ENCODE measurements around the gene NPIPB2. TPM values are rescaled to one million over a fixed set of nuclear protein-coding genes. Genes with fewer than 3 reads are reported as not detected.

Gene NPIPB2
- total and polyA plus RNA-seq, 2 donors = 1.6 to 19.4 TPM

- no peaks in the 10 kb centered on the region for H3K27me3 ChIP-seq (ENCODE audit: control insufficient read depth in 2 of 2, insufficient read depth in 1 of 2, low read length in 1 of 2)
- no peaks in the 10 kb centered on the region for H3K9me3 ChIP-seq (ENCODE audit: control insufficient read depth in 2 of 2, insufficient read depth in 1 of 2, low read length in 1 of 2)
- no peak overlapping the region for H3K4me3 ChIP-seq (ENCODE audit: low read length in 2 of 2)
- H3K36me3 ChIP-seq (ENCODE audit: control insufficient read depth in 2 of 2, insufficient read depth in 2 of 2, low read length in 1 of 2) = peaks cover 25 to 45% of the 10 kb centered on the region in 2 donors
- 73% methylated on average over 4 of the region's 4 CpGs for WGBS
- no peaks in the 10 kb centered on the region for H3K4me1 ChIP-seq (ENCODE audit: control insufficient read depth in 2 of 2, insufficient read depth in 2 of 2, low read length in 2 of 2)
- no peak overlapping the region for H3K27ac ChIP-seq (ENCODE audit: low read depth in 1 of 2, low read length in 1 of 2)
- no peak for DNase-seq (ENCODE audit: low read depth in 6 of 9, low spot score in 9 of 9)
Observed at GRCh38 chr16:11892761-11893160, 49.1 kb downstream of the NPIPB2 start.

- DNase-seq (ENCODE audit: low read depth in 6 of 9, low spot score in 9 of 9) = no peak
- Histone ChIP-seq H3K4me3 (ENCODE audit: low read length in 2 of 2) (no peak overlapping the region), H3K27ac (ENCODE audit: low read depth in 1 of 2, low read length in 1 of 2) (no peak overlapping the region), H3K4me1 (ENCODE audit: control insufficient read depth in 2 of 2, insufficient read depth in 2 of 2, low read length in 2 of 2) (no peaks in the 10 kb centered on the region), H3K9me3 (ENCODE audit: control insufficient read depth in 2 of 2, insufficient read depth in 1 of 2, low read length in 1 of 2) (no peaks in the 10 kb centered on the region), H3K27me3 (ENCODE audit: control insufficient read depth in 2 of 2, insufficient read depth in 1 of 2, low read length in 1 of 2) (no peaks in the 10 kb centered on the region), H3K36me3 (ENCODE audit: control insufficient read depth in 2 of 2, insufficient read depth in 2 of 2, low read length in 1 of 2) (peaks cover 29 to 54% of the 10 kb centered on the region in 2 donors)
- 88% methylated on average over 5 of the region's 5 CpGs for WGBS
Observed at GRCh38 chr16:11890231-11890965, 51.4 kb downstream of the NPIPB2 start.

GRCh38 chr16:11886881-11887280, 55.0 kb downstream of the NPIPB2 start:
- Histone ChIP-seq H3K9me3 (ENCODE audit: control insufficient read depth in 2 of 2, insufficient read depth in 1 of 2, low read length in 1 of 2) (no peaks in the 10 kb centered on the region), H3K4me3 (ENCODE audit: low read length in 2 of 2) (no peak overlapping the region), H3K4me1 (ENCODE audit: control insufficient read depth in 2 of 2, insufficient read depth in 2 of 2, low read length in 2 of 2) (no peaks in the 10 kb centered on the region), H3K27me3 (ENCODE audit: control insufficient read depth in 2 of 2, insufficient read depth in 1 of 2, low read length in 1 of 2) (no peaks in the 10 kb centered on the region), H3K36me3 (ENCODE audit: control insufficient read depth in 2 of 2, insufficient read depth in 2 of 2, low read length in 1 of 2) (peaks cover 23 to 58% of the 10 kb centered on the region in 2 donors), H3K27ac (ENCODE audit: low read depth in 1 of 2, low read length in 1 of 2) (no peak overlapping the region)
- 97% methylated on average over 6 of the region's 6 CpGs for WGBS
- DNase-seq (ENCODE audit: low read depth in 6 of 9, low spot score in 9 of 9) = no peak

- Histone ChIP-seq H3K27me3 (ENCODE audit: control insufficient read depth in 2 of 2, insufficient read depth in 1 of 2, low read length in 1 of 2) (no peaks in the 10 kb centered on the region), H3K36me3 (ENCODE audit: control insufficient read depth in 2 of 2, insufficient read depth in 2 of 2, low read length in 1 of 2) (peaks cover 36 to 64% of the 10 kb centered on the region in 2 donors), H3K27ac (ENCODE audit: low read depth in 1 of 2, low read length in 1 of 2) (no peak overlapping the region), H3K4me3 (ENCODE audit: low read length in 2 of 2) (no peak overlapping the region), H3K4me1 (ENCODE audit: control insufficient read depth in 2 of 2, insufficient read depth in 2 of 2, low read length in 2 of 2) (no peaks in the 10 kb centered on the region), H3K9me3 (ENCODE audit: control insufficient read depth in 2 of 2, insufficient read depth in 1 of 2, low read length in 1 of 2) (no peaks in the 10 kb centered on the region)
- WGBS = 99% methylated on average over 5 of the region's 5 CpGs
- no peak for DNase-seq (ENCODE audit: low read depth in 6 of 9, low spot score in 9 of 9)
Observed at GRCh38 chr16:11884035-11884434, 57.8 kb downstream of the NPIPB2 start.

GRCh38 chr16:11880007-11880406, 61.8 kb downstream of the NPIPB2 start:
- Histone ChIP-seq H3K9me3 (ENCODE audit: control insufficient read depth in 2 of 2, insufficient read depth in 1 of 2, low read length in 1 of 2) (no peaks in the 10 kb centered on the region), H3K4me3 (ENCODE audit: low read length in 2 of 2) (no peak overlapping the region), H3K36me3 (ENCODE audit: control insufficient read depth in 2 of 2, insufficient read depth in 2 of 2, low read length in 1 of 2) (peaks cover 42 to 69% of the 10 kb centered on the region in 2 donors), H3K27ac (ENCODE audit: low read depth in 1 of 2, low read length in 1 of 2) (no peak overlapping the region), H3K4me1 (ENCODE audit: control insufficient read depth in 2 of 2, insufficient read depth in 2 of 2, low read length in 2 of 2) (no peaks in the 10 kb centered on the region), H3K27me3 (ENCODE audit: control insufficient read depth in 2 of 2, insufficient read depth in 1 of 2, low read length in 1 of 2) (no peaks in the 10 kb centered on the region)
- 94% methylated on average over 5 of the region's 5 CpGs for WGBS
- no peak for DNase-seq (ENCODE audit: low read depth in 6 of 9, low spot score in 9 of 9)

- no peaks in the 10 kb centered on the region for H3K9me3 ChIP-seq (ENCODE audit: control insufficient read depth in 2 of 2, insufficient read depth in 1 of 2, low read length in 1 of 2)
- H3K4me1 ChIP-seq (ENCODE audit: control insufficient read depth in 2 of 2, insufficient read depth in 2 of 2, low read length in 2 of 2) = no peaks in the 10 kb centered on the region
- no peak for DNase-seq (ENCODE audit: low read depth in 6 of 9, low spot score in 9 of 9)
- WGBS = 97% methylated on average over 5 of the region's 5 CpGs
- no peak overlapping the region for H3K4me3 ChIP-seq (ENCODE audit: low read length in 2 of 2)
- peaks cover 49 to 57% of the 10 kb centered on the region in 2 donors for H3K36me3 ChIP-seq (ENCODE audit: control insufficient read depth in 2 of 2, insufficient read depth in 2 of 2, low read length in 1 of 2)
- no peaks in the 10 kb centered on the region for H3K27me3 ChIP-seq (ENCODE audit: control insufficient read depth in 2 of 2, insufficient read depth in 1 of 2, low read length in 1 of 2)
- no peak overlapping the region for H3K27ac ChIP-seq (ENCODE audit: low read depth in 1 of 2, low read length in 1 of 2)
Observed at GRCh38 chr16:11877374-11877773, 64.5 kb downstream of the NPIPB2 start.

Other genes with a start within 250 kb of the NPIPB2 start
- gene TXNDC11, start 199.2 kb downstream of the NPIPB2 start, total RNA-seq = 22.9 TPM
- gene TXNDC11, start 199.2 kb downstream of the NPIPB2 start, polyA plus RNA-seq = 46.4 TPM
- gene ZC3H7A, start 144.8 kb downstream of the NPIPB2 start, total RNA-seq = 33.7 TPM
- 69.4 TPM for gene ZC3H7A, start 144.8 kb downstream of the NPIPB2 start, polyA plus RNA-seq
- gene RSL1D1, start 90.5 kb downstream of the NPIPB2 start, total RNA-seq = 128 TPM
- 107 TPM for gene RSL1D1, start 90.5 kb downstream of the NPIPB2 start, polyA plus RNA-seq
- 47.7 TPM for gene GSPT1, start 26.1 kb downstream of the NPIPB2 start, total RNA-seq
- 46.5 TPM for gene GSPT1, start 26.1 kb downstream of the NPIPB2 start, polyA plus RNA-seq
- gene TNFRSF17, start 23.2 kb upstream of the NPIPB2 start, total RNA-seq = 3.3 TPM
- 3.5 TPM for gene TNFRSF17, start 23.2 kb upstream of the NPIPB2 start, polyA plus RNA-seq
- gene SNX29, start 34.7 kb upstream of the NPIPB2 start, total RNA-seq = 17.4 TPM
- gene SNX29, start 34.7 kb upstream of the NPIPB2 start, polyA plus RNA-seq = 10.4 TPM